Coronary artery (tissue), 2 donors: Measurements from ENCODE around the gene NSUN2.
"Not testable (repeated sequence)": the region's sequence is repeated elsewhere in the genome, so short reads cannot be mapped to it uniquely, and the experiment has no call there.

Experiments
- DNase-seq: peaks from one replicate; pipeline ENCODE4 v3.0.0-alpha.2; 2017; ENCODE audit warnings: low spot score
- H3K27ac ChIP-seq, 2 donors: fragments of 200-600 bp; sonication (generic); one replicate each; pipeline ENCODE4 v1.5.1; 2016 to 2019
- H3K4me3 ChIP-seq: fragments of 200-600 bp; sonication (generic); 2 replicates; pipeline ENCODE4 v1.5.1; 2016; ENCODE audit warnings: mild to moderate bottlenecking, moderate library complexity
- TF ChIP-seq, protein P1 (sequence below): fragments of 200-600 bp; sonication (generic); IDR thresholded peaks from one replicate; pipeline ENCODE4 v1.5.1; 2019; ENCODE audit warnings: antibody characterized with exemption

Gene NSUN2

DNA sequence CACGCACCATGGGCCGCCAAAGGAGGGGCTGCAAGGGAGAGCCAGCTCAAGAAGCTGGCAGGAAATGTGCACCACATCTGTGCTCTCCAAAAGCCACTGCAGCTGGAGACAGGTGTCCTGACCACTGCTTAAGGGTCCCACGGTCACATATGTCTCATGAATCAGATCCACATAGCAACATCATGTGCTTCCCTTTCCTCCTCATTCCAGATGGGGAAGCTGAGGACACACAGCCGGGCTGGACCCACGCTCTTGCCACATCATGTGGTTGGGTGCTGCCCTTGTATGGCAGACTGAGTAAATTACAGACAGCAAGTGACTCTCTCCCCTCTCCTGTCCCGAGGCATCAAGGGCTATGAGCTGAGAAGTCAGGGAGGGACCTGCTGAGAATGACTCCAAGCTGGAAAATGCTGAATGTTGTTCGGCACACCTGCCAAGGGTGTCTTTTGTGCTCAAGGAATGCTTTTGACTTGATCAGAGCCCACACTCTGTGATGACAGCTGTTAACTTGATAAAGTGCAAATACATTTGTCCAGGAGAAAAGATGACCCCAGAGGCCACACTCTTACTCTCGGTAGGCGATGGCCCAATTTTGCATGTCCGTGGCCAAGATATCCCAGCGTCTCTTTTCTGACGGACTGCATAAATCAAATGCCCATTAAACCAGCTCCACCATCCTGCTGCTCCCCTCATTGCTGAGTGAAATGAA is 58.2 kb downstream of the NSUN2 start:
- no peak overlapping the region for H3K27ac ChIP-seq
- no peak overlapping the region for H3K4me3 ChIP-seq
- TF ChIP-seq, protein P1, sequence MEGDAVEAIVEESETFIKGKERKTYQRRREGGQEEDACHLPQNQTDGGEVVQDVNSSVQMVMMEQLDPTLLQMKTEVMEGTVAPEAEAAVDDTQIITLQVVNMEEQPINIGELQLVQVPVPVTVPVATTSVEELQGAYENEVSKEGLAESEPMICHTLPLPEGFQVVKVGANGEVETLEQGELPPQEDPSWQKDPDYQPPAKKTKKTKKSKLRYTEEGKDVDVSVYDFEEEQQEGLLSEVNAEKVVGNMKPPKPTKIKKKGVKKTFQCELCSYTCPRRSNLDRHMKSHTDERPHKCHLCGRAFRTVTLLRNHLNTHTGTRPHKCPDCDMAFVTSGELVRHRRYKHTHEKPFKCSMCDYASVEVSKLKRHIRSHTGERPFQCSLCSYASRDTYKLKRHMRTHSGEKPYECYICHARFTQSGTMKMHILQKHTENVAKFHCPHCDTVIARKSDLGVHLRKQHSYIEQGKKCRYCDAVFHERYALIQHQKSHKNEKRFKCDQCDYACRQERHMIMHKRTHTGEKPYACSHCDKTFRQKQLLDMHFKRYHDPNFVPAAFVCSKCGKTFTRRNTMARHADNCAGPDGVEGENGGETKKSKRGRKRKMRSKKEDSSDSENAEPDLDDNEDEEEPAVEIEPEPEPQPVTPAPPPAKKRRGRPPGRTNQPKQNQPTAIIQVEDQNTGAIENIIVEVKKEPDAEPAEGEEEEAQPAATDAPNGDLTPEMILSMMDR, result no peak
- no peak for DNase-seq

DNA sequence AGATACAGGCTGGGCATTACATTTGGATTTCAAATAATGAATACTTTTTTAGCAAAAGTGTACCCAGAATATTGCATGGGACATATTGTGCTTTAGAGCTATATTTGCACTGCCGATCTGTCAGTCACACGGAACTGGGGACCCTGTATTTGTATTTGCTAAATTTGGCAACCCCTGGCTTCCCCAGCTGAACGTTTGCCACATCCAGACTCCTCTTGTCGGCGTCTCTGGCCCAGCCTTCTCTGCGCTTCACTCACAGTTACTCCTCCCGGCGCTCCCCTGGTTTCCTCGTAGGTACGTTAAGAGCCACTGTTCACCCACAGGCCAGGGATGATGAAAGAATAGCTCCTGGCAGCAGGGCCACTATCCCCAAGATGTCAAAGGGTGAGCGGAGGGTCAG is 58.7 kb downstream of the NSUN2 start:
- no peak for DNase-seq
- no peak overlapping the region for H3K27ac ChIP-seq
- TF ChIP-seq, protein P1, result no peak

DNA sequence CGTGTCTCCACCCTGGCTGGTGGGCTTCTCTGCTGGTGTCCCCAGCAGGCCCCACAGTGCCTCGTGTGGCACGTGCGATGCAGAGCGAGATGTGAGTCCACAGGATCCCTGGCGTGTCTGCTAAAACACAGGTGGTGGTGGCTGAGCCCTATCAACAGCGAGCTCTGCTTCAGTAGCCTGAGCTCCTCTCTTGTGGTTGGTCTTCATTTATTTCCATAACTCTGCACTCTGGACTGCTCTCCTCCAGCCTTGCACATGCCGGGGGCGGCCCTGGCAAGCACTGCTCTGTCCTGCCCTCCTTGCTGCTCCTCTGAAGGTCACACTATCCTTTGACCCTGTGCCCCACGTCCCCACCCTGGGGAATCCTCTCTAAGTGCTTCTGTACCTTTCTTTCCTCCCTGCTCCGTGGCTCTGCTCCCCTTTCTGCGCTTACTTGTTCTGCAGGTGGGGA is 59.2 kb downstream of the NSUN2 start:
- TF ChIP-seq, protein P1, result no peak
- Histone ChIP-seq H3K27ac (no peak overlapping the region), H3K4me3 (no peak overlapping the region)
- DNase-seq, result no peak

More for the DNA sequence above, 58.7 kb downstream of the NSUN2 start:
- no peak overlapping the region for H3K4me3 ChIP-seq

DNA sequence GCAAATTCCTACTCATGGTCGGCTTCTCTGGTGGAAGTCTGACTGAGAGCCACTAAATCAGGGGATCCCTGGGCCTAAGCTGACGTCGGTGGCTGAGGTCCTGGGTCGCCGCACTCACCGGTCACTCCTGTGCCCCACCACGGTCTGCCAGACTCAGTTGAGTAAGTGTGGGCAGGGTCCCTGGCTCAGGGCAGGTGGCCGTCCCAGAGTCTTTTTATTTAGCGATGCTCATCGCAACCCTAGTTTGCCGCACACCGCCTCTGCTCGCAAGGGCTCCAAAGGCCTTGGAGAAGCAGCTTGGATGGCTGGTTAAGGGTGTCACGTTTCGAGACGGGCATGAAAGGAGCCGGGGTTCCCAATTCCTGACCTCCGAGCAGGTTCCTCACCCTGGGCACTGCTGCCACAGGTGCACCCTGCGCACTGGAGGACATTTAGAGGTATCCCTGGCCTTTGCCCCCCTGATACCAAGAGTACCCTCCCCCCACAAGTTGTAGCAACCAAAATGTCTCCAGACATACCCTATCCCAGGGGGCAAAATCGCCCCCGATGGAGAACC is 59.9 kb downstream of the NSUN2 start:
- TF ChIP-seq, protein P1, result no peak
- no peak overlapping the region for H3K27ac ChIP-seq
- no peak for DNase-seq
- H3K4me3 ChIP-seq, result no peak overlapping the region

DNA sequence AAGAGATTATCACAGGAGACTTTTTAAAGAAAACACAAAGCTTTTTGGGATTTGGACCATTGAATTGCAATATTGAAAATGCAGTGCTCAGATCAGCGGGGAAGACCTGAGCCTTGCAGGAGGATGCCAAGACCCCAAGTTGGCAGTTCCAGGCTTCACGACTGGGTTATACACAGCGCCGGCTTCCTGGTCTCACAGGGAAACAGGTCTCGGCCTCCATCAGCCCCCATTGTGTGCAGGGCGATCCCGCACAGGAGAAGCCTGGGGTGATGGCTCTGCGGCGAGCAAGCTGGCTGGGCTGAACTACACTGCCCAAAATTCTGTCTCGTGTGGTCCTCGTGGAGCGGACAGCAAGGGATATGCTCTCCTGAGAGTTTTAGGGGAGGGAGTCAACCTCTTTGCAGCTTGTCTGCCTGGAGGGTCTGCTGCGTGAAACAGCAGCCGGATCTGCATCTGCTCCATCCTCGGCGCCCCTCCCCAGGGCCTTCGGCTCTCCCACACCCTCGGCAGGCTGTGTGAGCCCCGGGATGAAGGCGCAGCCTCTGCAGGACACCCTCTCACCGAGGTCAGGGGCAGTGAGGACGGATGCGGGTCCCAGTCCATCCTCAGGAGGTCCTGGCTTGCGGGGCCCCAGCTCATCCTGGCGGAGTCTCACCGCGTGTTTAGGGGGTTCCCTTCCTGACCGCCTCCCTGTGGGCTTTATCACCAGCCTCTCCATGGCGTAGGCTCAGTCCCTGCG is 60.6 kb downstream of the NSUN2 start:
- DNase-seq, result no peak
- H3K4me3 ChIP-seq, result no peak overlapping the region
- TF ChIP-seq, protein P1, result no peak
- H3K27ac ChIP-seq, result no peak overlapping the region

DNA sequence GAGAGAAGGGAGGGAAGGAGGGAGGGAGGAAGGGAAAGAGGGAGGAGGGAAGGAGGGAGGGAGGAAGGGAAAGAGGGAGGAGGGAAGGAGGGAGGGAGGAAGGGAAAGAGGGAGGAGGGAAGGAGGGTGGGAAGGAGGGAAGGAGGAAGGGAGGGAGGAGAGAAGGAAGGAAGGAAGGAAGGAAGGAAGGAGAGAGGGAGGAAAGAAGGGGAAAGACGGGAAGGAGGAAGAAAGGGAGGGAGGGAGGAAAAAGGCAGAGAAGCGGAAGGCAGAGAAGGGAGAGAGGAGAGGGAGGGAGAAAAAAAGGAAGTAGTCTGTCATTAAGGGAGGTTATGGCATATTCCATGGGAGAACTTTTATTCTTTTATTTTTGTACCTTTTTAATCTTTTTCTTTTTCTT is 61.2 kb downstream of the NSUN2 start:
- H3K27ac ChIP-seq, H3K4me3 ChIP-seq, DNase-seq: not testable (repeated sequence)

DNA sequence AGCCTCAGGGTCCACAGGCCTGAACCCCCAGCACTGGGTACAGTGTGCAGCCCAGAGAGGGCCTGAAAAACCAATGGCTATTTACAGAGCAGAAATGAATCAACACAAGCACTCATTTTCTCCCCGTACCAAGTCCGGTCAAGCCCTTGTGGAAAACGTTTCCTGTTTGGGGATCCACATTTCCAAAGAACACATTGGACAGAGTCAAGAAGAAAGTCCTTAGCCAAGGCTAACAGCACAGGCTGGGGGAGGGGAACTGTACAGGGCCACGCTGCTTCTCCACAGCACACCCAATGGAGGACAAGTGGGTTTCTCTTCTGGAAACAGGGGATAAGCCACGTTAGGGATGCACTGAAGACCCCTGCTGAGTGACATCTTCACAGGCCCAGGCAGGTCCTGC is 62.3 kb downstream of the NSUN2 start:
- no peak for DNase-seq

More for the DNA sequence above, 62.3 kb downstream of the NSUN2 start:
- H3K27ac ChIP-seq, result no peak overlapping the region
- TF ChIP-seq, protein P1, result no peak
- H3K4me3 ChIP-seq, result no peak overlapping the region
